ENCODE results near the gene PLD6.

- TF ChIP-seq CTCF (IDR thresholded peaks at IDR 0.05): no peak
- no peak for TF ChIP-seq POLR2AphosphoS5 (IDR thresholded peaks at IDR 0.05)
- TF ChIP-seq POLR2A (IDR thresholded peaks at IDR 0.05): no peak
These were observed 17.6 kb upstream of the PLD6 start for GRCh38 chr17:17223736-17224135.

All from gastroesophageal sphincter (tissue), 3 donors.